KOPT-K1 (cell line): ENCODE results near the gene GNE.
"Not testable (repeated sequence)": the region's sequence is repeated elsewhere in the genome, so short reads cannot be mapped to it uniquely, and the experiment has no call there.

Experiments used
- H3K27ac ChIP-seq: fragments of 200-600 bp; sonication (generic); 2 replicates; pipeline ENCODE4 v1.5.1; 2016; ENCODE audit warnings: antibody characterized with exemption, mild to moderate bottlenecking, low read depth, low read length; ENCODE audit not compliant: poor library complexity, severe bottlenecking
- H3K36me3 ChIP-seq: fragments of 200-600 bp; sonication (generic); 2 replicates; pipeline ENCODE4 v1.5.1; 2017; ENCODE audit warnings: antibody characterized with exemption, mild to moderate bottlenecking, low read length, moderate library complexity; ENCODE audit not compliant: insufficient read depth
- H3K9me3 ChIP-seq: fragments of 200-600 bp; sonication (generic); 2 replicates; pipeline ENCODE4 v1.5.1; 2017; ENCODE audit warnings: antibody characterized with exemption, low read length, mild to moderate bottlenecking; ENCODE audit not compliant: insufficient read depth, poor library complexity, severe bottlenecking

Gene GNE

GRCh38 chr9:36282275-36282674, 24.0 kb upstream of the GNE start:
- H3K36me3 ChIP-seq: no peaks in the 10 kb centered on the region
- no peaks in the 10 kb centered on the region for H3K9me3 ChIP-seq
- no peak overlapping the region for H3K27ac ChIP-seq

GRCh38 chr9:36280989-36281388, 22.7 kb upstream of the GNE start:
- H3K27ac ChIP-seq: no peak overlapping the region
- H3K9me3 ChIP-seq: no peaks in the 10 kb centered on the region
- no peaks in the 10 kb centered on the region for H3K36me3 ChIP-seq

- Histone ChIP-seq H3K27ac (no peak overlapping the region), H3K36me3 (no peaks in the 10 kb centered on the region), H3K9me3 (no peaks in the 10 kb centered on the region)
Observed at GRCh38 chr9:36278243-36278642, 20.0 kb upstream of the GNE start.

- Histone ChIP-seq H3K36me3 (no peaks in the 10 kb centered on the region), H3K27ac (no peak overlapping the region), H3K9me3 (no peaks in the 10 kb centered on the region)
Observed at GRCh38 chr9:36276781-36277181, 18.5 kb upstream of the GNE start.

GRCh38 chr9:36276254-36276653, 18.0 kb upstream of the GNE start:
- no peaks in the 10 kb centered on the region for H3K9me3 ChIP-seq
- H3K36me3 ChIP-seq: no peaks in the 10 kb centered on the region
- H3K27ac ChIP-seq: no peak overlapping the region

GRCh38 chr9:36275060-36275459, 16.8 kb upstream of the GNE start:
- H3K9me3 ChIP-seq: no peaks in the 10 kb centered on the region
- H3K36me3 ChIP-seq: no peaks in the 10 kb centered on the region
- no peak overlapping the region for H3K27ac ChIP-seq

- not testable (repeated sequence) for H3K36me3 ChIP-seq, H3K9me3 ChIP-seq, H3K27ac ChIP-seq
Observed at GRCh38 chr9:36273354-36273753, 15.1 kb upstream of the GNE start.

GRCh38 chr9:36268007-36268427, 9.8 kb upstream of the GNE start:
- H3K27ac ChIP-seq: no peak overlapping the region
- H3K9me3 ChIP-seq: no peaks in the 10 kb centered on the region
- no peaks in the 10 kb centered on the region for H3K36me3 ChIP-seq

- Histone ChIP-seq H3K9me3 (no peaks in the 10 kb centered on the region), H3K36me3 (no peaks in the 10 kb centered on the region), H3K27ac (no peak overlapping the region)
Observed at GRCh38 chr9:36264896-36265295, 6.6 kb upstream of the GNE start.

- Histone ChIP-seq H3K36me3 (no peaks in the 10 kb centered on the region), H3K9me3 (no peaks in the 10 kb centered on the region), H3K27ac (no peak overlapping the region)
Observed at GRCh38 chr9:36263683-36264082, 5.4 kb upstream of the GNE start.

GRCh38 chr9:36258996-36259533, 817 bp upstream of the GNE start:
- peak overlapping the region; percentile 71 for H3K27ac ChIP-seq
- no peaks in the 10 kb centered on the region for H3K9me3 ChIP-seq
- no peaks in the 10 kb centered on the region for H3K36me3 ChIP-seq

- Histone ChIP-seq H3K36me3 (peaks cover 15% of the 10 kb centered on the region; the same call in 1 of the 2 replicates), H3K9me3 (no peaks in the 10 kb centered on the region), H3K27ac (no peak overlapping the region)
Observed at GRCh38 chr9:36251428-36251827, 6.8 kb downstream of the GNE start.

GRCh38 chr9:36250079-36250478, 8.2 kb downstream of the GNE start:
- no peaks in the 10 kb centered on the region for H3K9me3 ChIP-seq
- peaks cover 28% of the 10 kb centered on the region for H3K36me3 ChIP-seq
- no peak overlapping the region for H3K27ac ChIP-seq

- H3K9me3 ChIP-seq: no peaks in the 10 kb centered on the region
- no peak overlapping the region for H3K27ac ChIP-seq
- H3K36me3 ChIP-seq: peaks cover 37% of the 10 kb centered on the region
Observed at GRCh38 chr9:36249189-36249588, 9.1 kb downstream of the GNE start.

- not testable (repeated sequence) for H3K27ac ChIP-seq, H3K9me3 ChIP-seq
- H3K36me3 ChIP-seq: peaks cover 48% of the 10 kb centered on the region
Observed at GRCh38 chr9:36248061-36248460, 10.2 kb downstream of the GNE start.

GRCh38 chr9:36247356-36247755, 10.9 kb downstream of the GNE start:
- Histone ChIP-seq H3K9me3 (no peaks in the 10 kb centered on the region), H3K27ac (no peak overlapping the region), H3K36me3 (peaks cover 55% of the 10 kb centered on the region)
